Gastroesophageal sphincter (tissue), 3 donors: ENCODE data around the gene CYB561.

Experiments
- CTCF ChIP-seq, 4 experiments: fragments of 200-600 bp in 2 of 4; fragments of 450-650 bp in 2 of 4; sonication (generic) in 1 of 4; IDR thresholded peaks; one replicate each; pipeline ENCODE4 v1.5.1; 2017 to 2019; ENCODE audit warnings: antibody characterized with exemption in 4 of 4, mild to moderate bottlenecking in 2 of 4, moderate library complexity in 2 of 4
- POLR2A ChIP-seq, 2 donors: fragments of 450-650 bp; IDR thresholded peaks; one replicate each; pipeline ENCODE4 v1.6.1; 2017; ENCODE audit warnings: antibody characterized with exemption in 2 of 2, mild to moderate bottlenecking in 2 of 2, moderate library complexity in 1 of 2

GRCh38 chr17:63442549-63443035 is 3.5 kb downstream of the CYB561 start:
- TF ChIP-seq POLR2A (IDR thresholded peaks at IDR 0.05) (no peak), CTCF (IDR thresholded peaks at IDR 0.05) (no peak)
